SK-N-SH treated with all-trans-retinoic acid at 6 μM for 48 hours (cell line): ENCODE data around the gene SMG7.

Experiments used
- ATAC-seq: fragments of 200-7000 bp; cut with Tn5 transposase; 3 replicates; pipeline ENCODE4 v1.9.1; 2020; ENCODE audit warnings: mild to moderate bottlenecking, moderate library complexity
- ARNTL ChIP-seq: fragments of 450-650 bp; formaldehyde crosslinking; IDR thresholded peaks from 2 replicates; pipeline ENCODE4 v1.5.0; 2020; ENCODE audit warnings: low read depth, mild to moderate bottlenecking, moderate library complexity, borderline replicate concordance
- CREB5 ChIP-seq: fragments of 250-450 bp; sonication (Bioruptor Pico); IDR thresholded peaks from 2 replicates; pipeline ENCODE4 v1.5.1; 2020; ENCODE audit warnings: low read depth, mild to moderate bottlenecking, moderate library complexity
- CSDC2 ChIP-seq: fragments of 250-450 bp; sonication (Bioruptor Pico); IDR thresholded peaks from 2 replicates; pipeline ENCODE4 v1.5.0; 2020; ENCODE audit warnings: mild to moderate bottlenecking, moderate library complexity
- ESRRG ChIP-seq: fragments of 250-450 bp; sonication (Bioruptor Pico); IDR thresholded peaks from 2 replicates; pipeline ENCODE4 v1.6.1; 2021; ENCODE audit warnings: mild to moderate bottlenecking
- GLIS3 ChIP-seq: fragments of 250-450 bp; sonication (Bioruptor Pico); IDR thresholded peaks from 2 replicates; pipeline ENCODE4 v1.5.0; 2020; ENCODE audit warnings: mild to moderate bottlenecking, moderate library complexity
- ISL1 ChIP-seq: fragments of 250-450 bp; sonication (Bioruptor Pico); IDR thresholded peaks from 2 replicates; pipeline ENCODE4 v2.1.2; 2022; ENCODE audit warnings: mild to moderate bottlenecking, moderate library complexity
- PATZ1 ChIP-seq: fragments of 250-450 bp; sonication (Bioruptor Pico); IDR thresholded peaks from 2 replicates; pipeline ENCODE4 v1.8.0; 2020; ENCODE audit warnings: mild to moderate bottlenecking, moderate library complexity, borderline replicate concordance
- PPARA ChIP-seq: fragments of 250-450 bp; sonication (Bioruptor Pico); IDR thresholded peaks from 2 replicates; pipeline ENCODE4 v1.5.0; 2020; ENCODE audit warnings: mild to moderate bottlenecking, borderline replicate concordance
- RARB ChIP-seq: fragments of 250-450 bp; sonication (Bioruptor Pico); IDR thresholded peaks from 2 replicates; pipeline ENCODE4 v1.8.0; 2021; ENCODE audit warnings: mild to moderate bottlenecking, moderate library complexity
- SNAI2 ChIP-seq: fragments of 250-450 bp; sonication (Bioruptor Pico); IDR thresholded peaks from 2 replicates; pipeline ENCODE4 v1.5.0; 2020; ENCODE audit warnings: mild to moderate bottlenecking, moderate library complexity
- TCF4 ChIP-seq: fragments of 250-450 bp; sonication (Bioruptor Pico); IDR thresholded peaks from 2 replicates; pipeline ENCODE4 v1.8.0; 2021; ENCODE audit warnings: mild to moderate bottlenecking, moderate library complexity, borderline replicate concordance
- TOX ChIP-seq: fragments of 250-450 bp; sonication (Bioruptor Pico); IDR thresholded peaks from 2 replicates; pipeline ENCODE4 v1.8.0; 2021; ENCODE audit warnings: mild to moderate bottlenecking, moderate library complexity, borderline replicate concordance
- TSHZ2 ChIP-seq: fragments of 250-450 bp; sonication (Bioruptor Pico); IDR thresholded peaks from 2 replicates; pipeline ENCODE4 v1.5.0; 2020; ENCODE audit warnings: mild to moderate bottlenecking, moderate library complexity
- ZC3H10 ChIP-seq: fragments of 250-450 bp; sonication (Bioruptor Pico); IDR thresholded peaks from 2 replicates; pipeline ENCODE4 v1.5.1; 2021; ENCODE audit warnings: mild to moderate bottlenecking, moderate library complexity
- ZFP3 ChIP-seq: fragments of 250-450 bp; sonication (Bioruptor Pico); IDR thresholded peaks from 2 replicates; pipeline ENCODE4 v1.5.0; 2020; ENCODE audit warnings: mild to moderate bottlenecking, moderate library complexity
- ZNF565 ChIP-seq: fragments of 450-650 bp; formaldehyde crosslinking; conservative IDR thresholded peaks from 2 replicates; pipeline ENCODE4 v1.5.0; 2020; ENCODE audit warnings: low read depth, mild to moderate bottlenecking, moderate library complexity
- ZNF70 ChIP-seq: fragments of 450-650 bp; formaldehyde crosslinking; IDR thresholded peaks from 2 replicates; pipeline ENCODE4 v1.5.0; 2020; ENCODE audit warnings: mild to moderate bottlenecking, moderate library complexity
- ZNF8 ChIP-seq: fragments of 450-650 bp; formaldehyde crosslinking; IDR thresholded peaks from 2 replicates; pipeline ENCODE4 v1.5.0; 2020; ENCODE audit warnings: mild to moderate bottlenecking, moderate library complexity
- TF ChIP-seq, protein P1 (sequence below): fragments of 250-450 bp; sonication (Bioruptor Pico); IDR thresholded peaks from 2 replicates; pipeline ENCODE4 v1.5.1; 2021; ENCODE audit warnings: mild to moderate bottlenecking, moderate library complexity
- TF ChIP-seq, protein P2 (sequence below): fragments of 250-450 bp; sonication (Bioruptor Pico); IDR thresholded peaks from 2 replicates; pipeline ENCODE4 v1.8.0; 2021; ENCODE audit warnings: low read depth, mild to moderate bottlenecking, moderate library complexity, borderline replicate concordance

The SMG7 gene

GRCh38 chr1:183516725-183517124 lies 44.4 kb downstream of the SMG7 start:
- ATAC-seq, result no peak
- TF ChIP-seq ZC3H10 (no peak), ZFP3 (CRISPR knock-in tag) (no peak), ZNF70 (CRISPR knock-in tag) (no peak), RARB (no peak), PPARA (CRISPR knock-in tag) (no peak), TOX (CRISPR knock-in tag) (no peak), ESRRG (no peak), TCF4 (CRISPR knock-in tag) (no peak), PATZ1 (CRISPR knock-in tag) (no peak), ZNF8 (CRISPR knock-in tag) (no peak)
- TF ChIP-seq, protein P1, sequence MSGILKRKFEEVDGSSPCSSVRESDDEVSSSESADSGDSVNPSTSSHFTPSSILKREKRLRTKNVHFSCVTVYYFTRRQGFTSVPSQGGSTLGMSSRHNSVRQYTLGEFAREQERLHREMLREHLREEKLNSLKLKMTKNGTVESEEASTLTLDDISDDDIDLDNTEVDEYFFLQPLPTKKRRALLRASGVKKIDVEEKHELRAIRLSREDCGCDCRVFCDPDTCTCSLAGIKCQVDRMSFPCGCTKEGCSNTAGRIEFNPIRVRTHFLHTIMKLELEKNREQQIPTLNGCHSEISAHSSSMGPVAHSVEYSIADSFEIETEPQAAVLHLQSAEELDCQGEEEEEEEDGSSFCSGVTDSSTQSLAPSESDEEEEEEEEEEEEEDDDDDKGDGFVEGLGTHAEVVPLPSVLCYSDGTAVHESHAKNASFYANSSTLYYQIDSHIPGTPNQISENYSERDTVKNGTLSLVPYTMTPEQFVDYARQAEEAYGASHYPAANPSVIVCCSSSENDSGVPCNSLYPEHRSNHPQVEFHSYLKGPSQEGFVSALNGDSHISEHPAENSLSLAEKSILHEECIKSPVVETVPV (CRISPR knock-in tag), result no peak

- TF ChIP-seq CREB5 (CRISPR knock-in tag) (no peak), ZC3H10 (peak; percentile 35; the same call in 1 of the 2 replicates)
- no peak for ATAC-seq
Observed at GRCh38 chr1:183517401-183517800, 45.1 kb downstream of the SMG7 start.

DNA sequence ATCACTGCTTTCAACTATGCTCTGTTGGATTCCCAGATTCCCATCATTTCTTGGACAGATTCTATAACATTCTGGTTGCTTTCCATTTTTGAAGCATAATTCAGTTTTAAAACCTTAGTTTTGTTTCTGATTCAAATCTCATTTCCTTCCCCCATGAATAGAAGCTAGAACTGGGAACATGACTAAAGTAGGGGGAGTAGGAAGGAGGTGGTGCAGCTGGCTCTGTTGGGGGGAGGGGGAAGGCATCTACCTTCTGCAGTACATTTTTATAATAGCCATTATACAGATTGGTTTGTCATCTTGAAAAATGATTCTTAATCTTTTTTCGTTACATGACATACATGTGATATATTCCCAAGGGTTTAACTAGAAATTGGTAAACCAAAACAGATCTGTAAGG lies 48.1 kb downstream of the SMG7 start:
- no peak for ATAC-seq

More for the DNA sequence above, 48.1 kb downstream of the SMG7 start:
- TF ChIP-seq PATZ1 (CRISPR knock-in tag) (no peak), ZNF70 (CRISPR knock-in tag) (no peak), ZNF565 (no peak), ZFP3 (CRISPR knock-in tag) (no peak), SNAI2 (CRISPR knock-in tag) (no peak), TCF4 (CRISPR knock-in tag) (no peak), CSDC2 (CRISPR knock-in tag) (no peak), GLIS3 (CRISPR knock-in tag) (no peak), RARB (no peak), PPARA (CRISPR knock-in tag) (no peak), ISL1 (CRISPR knock-in tag) (no peak), ARNTL (no peak), TSHZ2 (CRISPR knock-in tag) (no peak), ESRRG (no peak), CREB5 (CRISPR knock-in tag) (no peak)
- TF ChIP-seq, protein P1 (CRISPR knock-in tag), result no peak
- TF ChIP-seq, protein P2, sequence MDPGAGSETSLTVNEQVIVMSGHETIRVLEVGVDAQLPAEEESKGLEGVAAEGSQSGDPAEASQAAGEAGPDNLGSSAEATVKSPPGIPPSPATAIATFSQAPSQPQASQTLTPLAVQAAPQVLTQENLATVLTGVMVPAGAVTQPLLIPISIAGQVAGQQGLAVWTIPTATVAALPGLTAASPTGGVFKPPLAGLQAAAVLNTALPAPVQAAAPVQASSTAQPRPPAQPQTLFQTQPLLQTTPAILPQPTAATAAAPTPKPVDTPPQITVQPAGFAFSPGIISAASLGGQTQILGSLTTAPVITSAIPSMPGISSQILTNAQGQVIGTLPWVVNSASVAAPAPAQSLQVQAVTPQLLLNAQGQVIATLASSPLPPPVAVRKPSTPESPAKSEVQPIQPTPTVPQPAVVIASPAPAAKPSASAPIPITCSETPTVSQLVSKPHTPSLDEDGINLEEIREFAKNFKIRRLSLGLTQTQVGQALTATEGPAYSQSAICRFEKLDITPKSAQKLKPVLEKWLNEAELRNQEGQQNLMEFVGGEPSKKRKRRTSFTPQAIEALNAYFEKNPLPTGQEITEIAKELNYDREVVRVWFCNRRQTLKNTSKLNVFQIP (CRISPR knock-in tag), result no peak
